ENCODE measurements around the gene GRIP1.
"Not testable (repeated sequence)": the region's sequence is repeated elsewhere in the genome, so short reads cannot be mapped to it uniquely, and the experiment has no call there.

The GRIP1 gene

DNA sequence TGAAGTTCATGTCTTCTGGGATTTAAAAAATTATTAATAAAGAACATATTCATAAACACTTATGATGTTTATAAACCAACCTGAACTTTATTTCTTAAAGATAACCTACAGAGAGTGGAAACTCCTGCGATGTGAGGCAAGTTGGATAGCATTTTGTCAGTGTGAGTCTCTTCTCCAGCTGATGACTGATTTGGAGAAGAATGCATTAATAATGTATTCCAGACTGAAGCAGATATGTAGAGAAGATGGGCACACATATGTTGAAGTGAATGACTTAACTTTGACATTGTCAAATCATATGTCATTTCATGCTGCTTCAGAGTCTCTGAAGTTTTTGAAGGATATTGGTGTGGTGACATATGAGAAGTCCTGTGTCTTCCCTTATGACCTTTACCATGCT is 369.3 kb downstream of the GRIP1 start:
- DNase-seq, result no peak

DNA sequence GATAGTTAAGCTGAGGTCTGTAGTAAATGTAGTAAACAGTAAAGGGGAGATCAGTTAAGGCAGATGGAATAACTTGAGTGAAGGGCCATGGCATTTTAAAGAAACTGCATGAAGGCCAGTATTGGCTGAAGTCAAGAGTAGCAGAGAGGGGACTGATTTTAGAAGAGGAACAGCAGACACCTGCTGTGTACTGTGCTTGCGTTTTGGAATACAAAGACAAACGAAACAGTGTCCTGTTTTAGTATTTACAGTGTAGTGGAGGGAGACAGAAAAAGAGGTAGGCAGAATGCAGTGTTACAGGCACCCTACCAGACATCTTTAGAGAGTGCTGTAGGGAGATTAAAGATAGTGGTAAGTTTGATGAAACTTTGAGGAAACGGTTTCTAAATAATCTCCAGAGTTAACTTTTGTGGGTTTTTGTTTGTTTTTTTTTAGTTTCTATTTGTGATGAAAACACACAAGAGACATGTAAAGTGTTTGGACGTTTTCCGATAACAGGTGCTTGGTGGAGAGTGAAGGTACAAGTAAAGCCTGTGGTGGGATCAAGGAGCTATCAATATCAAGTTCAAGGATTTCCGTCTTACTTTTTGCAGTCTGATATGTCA is 374.5 kb downstream of the GRIP1 start:
- no peak for DNase-seq

- not testable (repeated sequence) for DNase-seq
Observed at GRCh38 chr12:66303316-66303804, 375.5 kb downstream of the GRIP1 start.

DNA sequence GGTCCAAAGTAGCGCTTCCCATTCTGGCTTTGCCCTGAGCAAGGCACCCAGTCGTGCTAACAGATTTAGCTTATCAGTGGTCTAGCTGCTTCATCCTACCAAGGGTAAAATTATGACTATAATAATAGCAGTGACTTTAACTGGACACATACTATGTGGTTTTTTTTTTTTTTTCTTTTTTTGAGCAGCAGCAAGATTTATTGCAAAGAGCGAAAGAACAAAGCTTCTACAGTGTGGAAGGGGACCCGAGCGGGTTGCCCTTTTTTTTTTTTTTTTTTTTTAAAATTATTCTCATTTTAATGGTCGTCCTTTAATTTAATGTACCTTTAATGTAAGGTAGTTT is 376.1 kb downstream of the GRIP1 start:
- no peak for DNase-seq

GRCh38 chr12:66301944-66302826 is 376.7 kb downstream of the GRIP1 start, which contains the start of gene HELB:
HELB (plus strand) TSS chr12:66302493; CDS start chr12:66302604, 111 bp downstream.
- DNase-seq, result peak; percentile 95

DNA sequence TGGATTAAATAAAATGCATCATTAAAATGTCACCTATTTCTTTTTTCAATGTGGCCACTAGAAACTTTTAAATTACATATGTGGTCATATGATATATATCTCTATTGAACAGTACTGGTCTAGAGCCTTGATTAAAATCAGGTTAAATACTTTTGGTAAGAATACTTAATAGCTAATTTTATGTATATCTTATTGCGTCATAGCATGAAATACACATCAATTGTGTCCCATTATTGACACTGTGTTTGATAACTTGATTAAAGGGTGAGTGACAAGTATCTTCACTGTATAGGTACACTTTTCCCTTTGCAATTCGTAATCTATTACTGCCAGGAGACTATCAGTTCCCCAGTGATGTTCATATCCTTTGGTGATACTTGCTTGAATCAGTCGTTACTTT is 381.0 kb downstream of the GRIP1 start:
- no peak for DNase-seq
